IgD-negative memory B cell (primary cell): Measurements from ENCODE around the gene WNT16. TPM values are rescaled to one million over a fixed set of nuclear protein-coding genes. Genes with fewer than 3 reads are reported as not detected.
A peak's percentile ranks its signal among the peaks of the same experiment; 100 is the strongest.

Experiments
- H3K27ac Mint-ChIP-seq, 3 donors: one replicate each; pipeline ENCODE4 v1.8.0; 2020 to 2022; ENCODE audit warnings: mild to moderate bottlenecking in 3 of 3, mixed read lengths in 3 of 3, moderate library complexity in 1 of 3
- H3K27me3 Mint-ChIP-seq: one replicate; pipeline ENCODE4 v1.8.0; 2021; ENCODE audit warnings: mixed read lengths
- H3K36me3 Mint-ChIP-seq: one replicate; pipeline ENCODE4 v1.8.0; 2020; ENCODE audit warnings: mild to moderate bottlenecking, mixed read lengths
- H3K4me1 Mint-ChIP-seq, 3 donors: one replicate each; pipeline ENCODE4 v1.8.0; 2020 to 2022; ENCODE audit warnings: mixed read lengths in 3 of 3, mild to moderate bottlenecking in 1 of 3
- H3K4me3 Mint-ChIP-seq, 4 donors: one replicate each; pipeline ENCODE4 v1.8.0; 2020 to 2022; ENCODE audit warnings: mild to moderate bottlenecking in 4 of 4, mixed read lengths in 4 of 4, moderate library complexity in 3 of 4
- H3K9me3 Mint-ChIP-seq, 3 donors: one replicate each; pipeline ENCODE4 v1.8.0; 2020 to 2021; ENCODE audit warnings: mixed read lengths in 3 of 3, mild to moderate bottlenecking in 1 of 3
- polyA plus RNA-seq: library from polyadenylated mRNA; unstranded; fragments of 300-500 nt; fragmentation: Illumina TruSeq; gene quantifications from one replicate; pipeline ENCODE4 v1.2.3, GENCODE V29; 2021

The WNT16 gene
- polyA plus RNA-seq, 1 donor from 2014 or later, result 5.9 TPM

- no peaks in the 10 kb centered on the region for H3K9me3 Mint-ChIP-seq
- peaks cover 8% of the 10 kb centered on the region for H3K36me3 Mint-ChIP-seq
- H3K27ac Mint-ChIP-seq, result peak overlapping the region in 1 of 3 donors; percentile 26
- H3K4me3 Mint-ChIP-seq, result no peak overlapping the region
- H3K4me1 Mint-ChIP-seq, result peaks cover 0 to 7% (median 5%) of the 10 kb centered on the region in 3 donors
- H3K27me3 Mint-ChIP-seq, result no peaks in the 10 kb centered on the region
Measured at GRCh38 chr7:121344093-121344492, 15.3 kb downstream of the WNT16 start.

- no peaks in the 10 kb centered on the region for H3K27me3 Mint-ChIP-seq
- H3K36me3 Mint-ChIP-seq, result peaks cover 8% of the 10 kb centered on the region
- no peak overlapping the region for H3K4me3 Mint-ChIP-seq
- H3K4me1 Mint-ChIP-seq, result peaks cover 0 to 7% (median 5%) of the 10 kb centered on the region in 3 donors
- peak overlapping the region in 1 of 3 donors; percentile 26 for H3K27ac Mint-ChIP-seq
- no peaks in the 10 kb centered on the region for H3K9me3 Mint-ChIP-seq
Measured at GRCh38 chr7:121344497-121344896, 15.7 kb downstream of the WNT16 start.

DNA sequence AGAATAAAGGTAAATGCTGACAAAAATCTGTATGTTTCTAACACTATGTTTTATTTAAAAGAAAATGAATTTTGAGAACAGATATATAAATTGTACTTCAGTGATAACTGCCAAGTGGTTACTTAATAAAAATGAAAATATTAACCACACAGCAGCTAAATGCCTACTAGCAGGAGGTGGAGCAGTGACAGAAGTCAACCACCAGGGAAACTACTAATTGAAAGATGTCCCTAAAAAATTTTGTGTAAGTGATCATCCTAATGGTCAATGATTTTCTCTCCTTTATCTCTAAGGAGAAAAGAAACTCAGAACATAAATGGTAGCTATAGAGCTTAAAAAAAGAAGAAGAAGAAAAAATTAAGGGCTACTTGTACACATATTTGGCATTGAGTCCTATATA is 22.9 kb downstream of the WNT16 start:
- Mint-ChIP-seq H3K4me1 (peaks cover 2 to 4% (median 4%) of the 10 kb centered on the region in 3 donors), H3K27ac (no peak overlapping the region), H3K4me3 (no peak overlapping the region), H3K36me3 (peaks cover 9% of the 10 kb centered on the region), H3K27me3 (no peaks in the 10 kb centered on the region), H3K9me3 (no peaks in the 10 kb centered on the region)

DNA sequence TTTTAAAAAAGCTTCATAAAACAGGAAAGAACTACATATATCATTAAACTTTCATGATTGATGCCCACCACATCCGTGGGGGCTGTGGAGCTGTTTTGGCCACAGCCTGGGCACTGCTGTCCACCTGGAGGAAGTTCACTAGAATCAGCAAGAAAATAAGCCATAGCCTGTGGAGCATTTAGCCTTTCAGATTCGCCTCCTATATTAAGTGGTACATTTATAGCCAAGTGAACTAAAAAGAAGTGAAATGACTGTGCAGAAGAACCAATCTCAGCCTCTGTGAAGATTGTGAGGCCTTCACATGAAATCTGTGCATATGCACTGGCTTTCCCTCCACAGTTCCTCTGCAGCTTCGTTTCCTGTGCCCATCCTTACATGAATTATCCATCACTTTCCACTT is 23.5 kb downstream of the WNT16 start:
- Mint-ChIP-seq H3K36me3 (peaks cover 9% of the 10 kb centered on the region), H3K4me3 (no peak overlapping the region), H3K27ac (peak overlapping the region in 1 of 3 donors; percentile 24), H3K9me3 (no peaks in the 10 kb centered on the region), H3K4me1 (peaks cover 2 to 4% (median 4%) of the 10 kb centered on the region in 3 donors), H3K27me3 (no peaks in the 10 kb centered on the region)

DNA sequence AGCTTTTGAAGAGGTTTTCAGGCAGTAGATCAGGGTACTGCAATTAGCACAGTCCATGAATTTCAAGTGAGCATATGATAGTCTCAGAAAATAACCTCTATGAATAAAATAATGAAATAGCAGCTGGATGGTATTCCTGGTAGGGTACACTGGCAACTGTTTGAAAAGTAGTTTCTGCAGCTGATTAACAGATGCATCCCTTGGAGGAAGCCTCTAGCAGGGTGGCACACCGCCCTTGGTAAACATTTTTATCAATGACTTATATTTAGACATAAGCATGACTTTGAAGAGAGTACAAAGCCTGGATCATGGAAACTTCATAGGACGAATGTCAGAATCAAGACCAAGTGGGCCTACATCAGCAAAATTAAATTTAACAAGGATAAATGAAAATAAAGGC is 26.8 kb downstream of the WNT16 start:
- peaks cover 5% of the 10 kb centered on the region for H3K36me3 Mint-ChIP-seq
- H3K27ac Mint-ChIP-seq, result no peak overlapping the region
- H3K4me1 Mint-ChIP-seq, result peaks cover 2 to 4% (median 4%) of the 10 kb centered on the region in 3 donors
- H3K4me3 Mint-ChIP-seq, result no peak overlapping the region
- no peaks in the 10 kb centered on the region for H3K9me3 Mint-ChIP-seq
- H3K27me3 Mint-ChIP-seq, result no peaks in the 10 kb centered on the region

DNA sequence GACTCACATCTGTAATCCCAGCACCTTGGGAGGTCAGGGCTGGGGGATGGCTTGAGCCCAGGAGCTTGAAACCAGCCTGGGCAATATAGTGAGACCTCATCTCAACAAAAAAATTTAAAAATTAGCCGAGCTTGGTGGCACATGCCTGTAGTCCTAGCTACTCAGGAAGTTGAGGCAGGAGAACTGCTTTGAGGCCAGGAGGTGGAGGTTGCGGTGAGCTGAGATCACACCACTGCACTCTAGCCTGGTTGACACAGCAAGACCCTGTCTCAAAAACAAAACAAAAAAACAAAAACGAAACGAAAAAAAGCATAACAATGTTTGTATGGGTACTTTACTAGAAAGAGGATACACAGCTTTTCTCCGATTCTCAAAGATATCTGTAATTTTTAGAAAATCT is 31.8 kb downstream of the WNT16 start:
- no peak overlapping the region for H3K4me3 Mint-ChIP-seq
- H3K4me1 Mint-ChIP-seq, result peaks cover 0 to 7% (median 3%) of the 10 kb centered on the region in 3 donors
- peaks cover 3% of the 10 kb centered on the region for H3K36me3 Mint-ChIP-seq
- H3K9me3 Mint-ChIP-seq, result no peaks in the 10 kb centered on the region
- no peaks in the 10 kb centered on the region for H3K27me3 Mint-ChIP-seq
- peak overlapping the region in 1 of 3 donors; percentile 53 for H3K27ac Mint-ChIP-seq

DNA sequence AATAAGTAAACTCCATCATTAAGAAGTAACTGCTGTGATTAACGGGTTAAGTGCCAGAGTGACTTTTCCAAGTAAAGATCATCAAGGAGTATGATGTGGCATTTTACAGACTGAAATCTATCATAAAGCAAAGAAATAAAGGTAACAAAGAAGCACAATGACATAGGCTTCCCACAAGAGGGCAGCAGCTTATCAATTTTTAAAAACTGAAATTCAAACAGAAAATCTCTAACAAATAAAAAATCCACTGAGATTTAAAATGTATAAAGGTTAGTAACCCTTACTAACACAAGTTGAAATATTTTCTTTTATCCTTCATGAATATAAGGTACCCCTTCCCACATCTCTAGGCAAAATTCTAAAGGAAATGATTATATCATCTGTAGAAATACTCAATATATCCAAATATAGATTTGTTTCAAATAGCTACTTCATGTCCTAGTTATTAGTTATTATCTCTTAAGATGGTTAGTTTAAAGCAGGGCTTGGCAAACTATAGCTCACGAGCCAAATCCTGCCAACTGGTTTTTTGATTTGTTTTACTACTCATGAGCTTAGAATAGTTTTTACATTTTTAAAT is 38.1 kb downstream of the WNT16 start:
- Mint-ChIP-seq H3K4me1 (peaks cover 34 to 54% (median 42%) of the 10 kb centered on the region in 3 donors), H3K9me3 (no peaks in the 10 kb centered on the region), H3K27me3 (no peaks in the 10 kb centered on the region), H3K36me3 (peaks cover 4% of the 10 kb centered on the region), H3K27ac (peak overlapping the region in 2 of 3 donors; percentile 13 to 39), H3K4me3 (peak overlapping the region in 1 of 4 donors; percentile 2)

- no peaks in the 10 kb centered on the region for H3K9me3 Mint-ChIP-seq
- H3K4me1 Mint-ChIP-seq, result peaks cover 40 to 62% (median 55%) of the 10 kb centered on the region in 3 donors
- no peaks in the 10 kb centered on the region for H3K27me3 Mint-ChIP-seq
- peak overlapping the region; percentile 3 to 68 (median 58) for H3K27ac Mint-ChIP-seq
- H3K36me3 Mint-ChIP-seq, result peaks cover 6% of the 10 kb centered on the region
- peak overlapping the region; percentile 64 to 93 (median 81) for H3K4me3 Mint-ChIP-seq
Measured at GRCh38 chr7:121369462-121369861, 40.7 kb downstream of the WNT16 start.

DNA sequence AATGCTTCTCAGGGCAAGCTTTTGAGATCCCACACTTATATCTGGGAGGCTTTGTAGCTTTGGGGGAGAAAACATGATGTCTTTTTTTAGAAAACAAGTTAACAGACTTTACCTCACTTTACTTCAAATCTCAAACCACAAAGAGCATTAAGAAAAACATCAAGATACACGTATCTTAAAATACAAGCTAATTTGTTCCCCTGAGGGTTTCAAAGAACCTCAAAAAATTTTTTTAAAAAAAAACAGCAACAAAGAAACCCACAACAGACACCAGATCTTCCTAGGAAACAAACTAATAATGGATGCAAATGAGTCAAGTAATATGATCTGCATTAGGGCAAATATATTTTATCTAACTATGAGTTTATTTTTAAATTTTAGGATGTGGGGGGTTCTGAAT is 42.6 kb downstream of the WNT16 start:
- peaks cover 51 to 73% (median 68%) of the 10 kb centered on the region in 3 donors for H3K4me1 Mint-ChIP-seq
- H3K4me3 Mint-ChIP-seq, result peak overlapping the region; percentile 59 to 85 (median 74)
- H3K27ac Mint-ChIP-seq, result peak overlapping the region; percentile 44 to 60 (median 60)
- H3K36me3 Mint-ChIP-seq, result peaks cover 20% of the 10 kb centered on the region
- H3K9me3 Mint-ChIP-seq, result peaks cover 0 to 2% (median 0%) of the 10 kb centered on the region in 3 donors
- no peaks in the 10 kb centered on the region for H3K27me3 Mint-ChIP-seq

DNA sequence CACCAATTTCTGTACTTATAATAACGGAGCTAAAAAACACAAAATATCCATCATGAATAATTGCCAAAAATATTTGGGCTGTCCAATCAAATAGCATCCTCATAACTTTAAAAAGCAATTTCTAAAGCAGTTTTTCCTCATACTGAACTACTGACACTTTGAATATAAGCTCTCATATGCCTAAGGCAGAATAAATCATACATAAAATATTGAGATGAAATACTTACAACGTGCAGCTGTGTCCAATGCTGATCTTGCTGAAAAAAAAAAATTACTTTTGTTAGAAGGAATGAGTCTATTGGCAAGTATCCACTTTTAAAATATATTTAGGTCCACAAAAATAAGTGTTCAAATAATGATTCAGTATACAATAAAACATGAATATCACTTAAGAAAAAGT is 43.1 kb downstream of the WNT16 start:
- peak overlapping the region; percentile 34 to 85 (median 74) for H3K4me3 Mint-ChIP-seq
- H3K4me1 Mint-ChIP-seq, result peaks cover 48 to 72% (median 65%) of the 10 kb centered on the region in 3 donors
- peaks cover 0 to 2% (median 0%) of the 10 kb centered on the region in 3 donors for H3K9me3 Mint-ChIP-seq
- H3K27me3 Mint-ChIP-seq, result no peaks in the 10 kb centered on the region
- peak overlapping the region; percentile 44 to 60 (median 60) for H3K27ac Mint-ChIP-seq
- H3K36me3 Mint-ChIP-seq, result peaks cover 20% of the 10 kb centered on the region

DNA sequence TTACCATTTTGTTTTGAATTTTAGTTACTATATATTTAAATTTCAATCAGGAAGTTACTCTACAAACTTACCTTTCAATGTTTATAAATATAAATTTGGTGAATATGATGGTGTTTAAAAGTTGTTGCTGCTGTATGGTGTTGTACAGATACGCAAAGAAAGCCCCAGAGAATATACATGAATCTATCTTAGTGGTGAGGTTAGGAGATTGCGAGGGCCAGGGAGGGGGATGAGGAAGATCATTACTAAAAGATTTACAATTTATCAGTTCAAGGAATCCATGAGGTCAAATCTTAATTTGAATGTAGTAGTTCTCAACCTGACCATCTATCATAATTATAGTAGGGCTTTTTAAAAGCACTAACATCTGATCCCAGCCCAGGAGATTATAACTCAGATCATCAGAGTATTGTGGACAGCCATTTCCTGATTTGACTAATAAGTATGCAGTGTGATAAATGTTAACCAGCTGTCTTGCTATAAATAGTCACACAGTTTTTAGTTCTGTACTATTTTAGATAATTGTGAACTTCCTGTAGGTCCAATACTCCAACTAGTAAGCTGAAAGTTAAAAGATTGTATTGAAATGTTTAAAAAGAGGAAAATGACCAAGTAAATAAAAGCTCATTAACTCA is 43.7 kb downstream of the WNT16 start:
- H3K4me1 Mint-ChIP-seq, result peaks cover 49 to 69% (median 64%) of the 10 kb centered on the region in 3 donors
- peak overlapping the region; percentile 68 to 92 (median 80) for H3K4me3 Mint-ChIP-seq
- H3K9me3 Mint-ChIP-seq, result peaks cover 0 to 2% (median 0%) of the 10 kb centered on the region in 3 donors
- H3K27me3 Mint-ChIP-seq, result no peaks in the 10 kb centered on the region
- peak overlapping the region; percentile 60 to 91 (median 70) for H3K27ac Mint-ChIP-seq
- peaks cover 22% of the 10 kb centered on the region for H3K36me3 Mint-ChIP-seq

- Mint-ChIP-seq H3K9me3 (peaks cover 0 to 3% (median 0%) of the 10 kb centered on the region in 3 donors), H3K36me3 (peaks cover 24% of the 10 kb centered on the region), H3K27me3 (no peaks in the 10 kb centered on the region), H3K27ac (peak overlapping the region; percentile 60 to 88 (median 70)), H3K4me3 (peak overlapping the region; percentile 9 to 92 (median 71)), H3K4me1 (peaks cover 49 to 64% (median 61%) of the 10 kb centered on the region in 3 donors)
Measured at GRCh38 chr7:121373177-121373576, 44.4 kb downstream of the WNT16 start.

GRCh38 chr7:121376979-121377378 is 48.2 kb downstream of the WNT16 start:
- peaks cover 24% of the 10 kb centered on the region for H3K36me3 Mint-ChIP-seq
- H3K9me3 Mint-ChIP-seq, result peaks cover 0 to 3% (median 0%) of the 10 kb centered on the region in 3 donors
- H3K4me1 Mint-ChIP-seq, result peaks cover 58 to 63% (median 61%) of the 10 kb centered on the region in 3 donors
- peak overlapping the region in 2 of 4 donors; percentile 30 to 43 for H3K4me3 Mint-ChIP-seq
- peak overlapping the region in 1 of 3 donors; percentile 33 for H3K27ac Mint-ChIP-seq
- no peaks in the 10 kb centered on the region for H3K27me3 Mint-ChIP-seq

- H3K27me3 Mint-ChIP-seq, result no peaks in the 10 kb centered on the region
- H3K27ac Mint-ChIP-seq, result peak overlapping the region; percentile 13 to 81 (median 55)
- peaks cover 0 to 3% (median 0%) of the 10 kb centered on the region in 3 donors for H3K9me3 Mint-ChIP-seq
- H3K4me3 Mint-ChIP-seq, result peak overlapping the region in 3 of 4 donors; percentile 25 to 53 (median 31)
- peaks cover 68 to 74% (median 70%) of the 10 kb centered on the region in 3 donors for H3K4me1 Mint-ChIP-seq
- peaks cover 20% of the 10 kb centered on the region for H3K36me3 Mint-ChIP-seq
Measured at GRCh38 chr7:121379930-121380329, 51.1 kb downstream of the WNT16 start.

DNA sequence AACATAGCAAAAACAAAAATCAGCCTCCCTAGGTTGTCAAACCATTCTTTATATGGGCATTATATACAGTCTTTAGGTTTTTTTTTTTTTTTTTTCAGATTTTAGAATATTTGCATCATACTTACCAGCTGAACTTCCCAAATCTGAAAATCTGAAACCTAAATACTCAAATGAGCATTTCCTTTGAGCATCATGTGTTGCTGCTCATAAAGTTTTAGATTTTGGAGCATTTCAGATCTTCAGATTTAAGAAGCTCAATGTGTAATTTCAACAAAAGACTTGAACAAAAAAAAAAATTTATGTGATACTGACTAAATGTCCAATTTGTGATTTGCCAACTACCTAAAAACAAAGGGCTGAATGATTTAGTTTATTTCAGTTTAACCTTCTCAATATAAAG is 53.7 kb downstream of the WNT16 start:
- Mint-ChIP-seq H3K36me3 (peaks cover 7% of the 10 kb centered on the region), H3K4me1 (peaks cover 67 to 74% (median 71%) of the 10 kb centered on the region in 3 donors), H3K27ac (peak overlapping the region; percentile 77 to 96 (median 90)), H3K4me3 (peak overlapping the region; percentile 42 to 84 (median 62)), H3K27me3 (no peaks in the 10 kb centered on the region), H3K9me3 (peaks cover 0 to 1% (median 0%) of the 10 kb centered on the region in 3 donors)
